ENCODE results near the gene DTNA. TPM values are rescaled to one million over a fixed set of nuclear protein-coding genes. Genes with fewer than 3 reads are reported as not detected.
"Not testable (repeated sequence)": the region's sequence is repeated elsewhere in the genome, so short reads cannot be mapped to it uniquely, and the experiment has no call there.

The DTNA gene
- total RNA-seq, 5 donors from 2014 or later (not counting 1 experiment from before 2014, with no cell fraction given) = 0.18 TPM; not detected in 4

DNA sequence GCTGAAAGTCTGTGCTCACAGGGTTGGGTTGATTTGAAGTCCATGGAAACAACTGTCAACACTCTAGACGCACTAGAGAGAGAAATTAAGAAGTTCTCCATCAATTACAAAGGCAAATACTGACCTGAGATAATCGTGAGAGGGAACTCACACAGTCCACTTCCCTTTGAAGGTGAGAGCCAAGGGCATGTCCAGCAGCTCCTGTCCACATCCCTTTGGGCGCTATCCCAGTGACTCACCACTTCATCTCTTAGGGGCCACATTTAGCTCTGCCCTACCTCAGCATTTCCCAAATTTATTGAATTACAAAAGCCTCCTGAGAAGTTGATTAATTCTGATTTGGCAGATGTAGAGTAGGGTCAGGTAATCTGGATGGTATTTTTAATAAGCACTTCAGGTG is 182.3 kb downstream of the DTNA start:
- H3K9me3 ChIP-seq = no peaks in the 10 kb centered on the region
- H3K36me3 ChIP-seq (ENCODE audit: control insufficient read depth in 2 of 2, extremely low read depth in 1 of 2, insufficient read depth in 1 of 2, low read length in 1 of 2) = no peaks in the 10 kb centered on the region
- CTCF ChIA-PET = interaction anchor here in 1 of 2 donors (0.6 kb wide), 1 partner anchor 11 kb away, joined by 7 read pairs; no protein-coding TSS in a partner anchor
- no peaks in the 10 kb centered on the region for H3K4me1 ChIP-seq (ENCODE audit: control insufficient read depth in 1 of 2, extremely low read depth in 1 of 2, insufficient read depth in 2 of 2, low read length in 2 of 2)
- no peak overlapping the region for H3K27ac ChIP-seq (ENCODE audit: low read length)
- Mint-ChIP-seq H3K4me3 (no peak overlapping the region), H3K9me3 (peaks cover 0 to 6% (median 3%) of the 10 kb centered on the region in 3 donors), H3K4me1 (no peaks in the 10 kb centered on the region), H3K36me3 (no peaks in the 10 kb centered on the region), H3K27me3 (peaks cover 14 to 36% of the 10 kb centered on the region in 2 donors), H3K27ac (no peak overlapping the region)
- no peak overlapping the region for H3K4me3 ChIP-seq (ENCODE audit: control insufficient read depth in 1 of 2, extremely low read depth in 1 of 2, low read length in 1 of 2)
- H3K27me3 ChIP-seq (replicated peaks in 1 of 2; ENCODE audit: control insufficient read depth in 2 of 2, extremely low read depth in 1 of 2, insufficient read depth in 2 of 2, low read length in 1 of 2) = no peaks in the 10 kb centered on the region
- DNase-seq (no peak), ATAC-seq (replicated peaks in 1 of 4) (no peak)
- 80% methylated on average over 1 of the region's 3 CpGs for WGBS (ENCODE audit: insufficient coverage)
- POLR2A ChIA-PET = no interaction called here

DNA sequence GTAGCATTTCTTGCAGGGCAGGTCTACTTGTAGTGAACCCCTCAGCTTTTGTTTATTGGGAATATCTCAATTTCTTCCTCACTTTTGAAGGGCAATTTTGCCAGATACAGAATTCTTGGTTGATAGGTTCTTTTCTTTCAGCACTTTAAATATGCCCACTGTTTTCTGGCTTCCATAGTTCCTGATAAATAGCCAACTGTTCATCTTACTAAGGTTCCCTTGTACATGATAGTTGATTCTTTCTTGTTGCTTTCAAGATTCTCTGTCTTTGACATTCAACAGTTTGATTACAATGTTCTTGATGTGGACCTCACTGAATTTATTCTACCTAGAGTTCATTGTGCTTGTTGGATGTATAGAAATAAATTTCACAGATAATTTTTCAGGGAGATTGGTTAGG is 183.1 kb downstream of the DTNA start:
- Mint-ChIP-seq H3K27ac (no peak overlapping the region), H3K9me3 (peaks cover 0 to 6% (median 3%) of the 10 kb centered on the region in 3 donors), H3K36me3 (no peaks in the 10 kb centered on the region), H3K4me3 (no peak overlapping the region), H3K27me3 (peaks cover 13 to 36% of the 10 kb centered on the region in 2 donors), H3K4me1 (no peaks in the 10 kb centered on the region)
- Histone ChIP-seq H3K27me3 (replicated peaks in 1 of 2; ENCODE audit: control insufficient read depth in 2 of 2, extremely low read depth in 1 of 2, insufficient read depth in 2 of 2, low read length in 1 of 2) (no peaks in the 10 kb centered on the region), H3K36me3 (ENCODE audit: control insufficient read depth in 2 of 2, extremely low read depth in 1 of 2, insufficient read depth in 1 of 2, low read length in 1 of 2) (no peaks in the 10 kb centered on the region), H3K4me3 (ENCODE audit: control insufficient read depth in 1 of 2, extremely low read depth in 1 of 2, low read length in 1 of 2) (no peak overlapping the region), H3K4me1 (ENCODE audit: control insufficient read depth in 1 of 2, extremely low read depth in 1 of 2, insufficient read depth in 2 of 2, low read length in 2 of 2) (no peaks in the 10 kb centered on the region), H3K9me3 (no peaks in the 10 kb centered on the region), H3K27ac (ENCODE audit: low read length) (no peak overlapping the region)
- ATAC-seq (replicated peaks in 1 of 4) (no peak), DNase-seq (no peak)
- ChIA-PET CTCF (no interaction called here), POLR2A (no interaction called here)

- no peaks in the 10 kb centered on the region for H3K27me3 Mint-ChIP-seq
- H3K27ac Mint-ChIP-seq = no peak overlapping the region
- Histone ChIP-seq H3K27ac (ENCODE audit: low read length) (no peak overlapping the region), H3K4me3 (ENCODE audit: control insufficient read depth in 1 of 2, extremely low read depth in 1 of 2, low read length in 1 of 2) (no peak overlapping the region), H3K4me1 (ENCODE audit: control insufficient read depth in 1 of 2, extremely low read depth in 1 of 2, insufficient read depth in 2 of 2, low read length in 2 of 2) (no peaks in the 10 kb centered on the region), H3K27me3 (replicated peaks in 1 of 2; ENCODE audit: control insufficient read depth in 2 of 2, extremely low read depth in 1 of 2, insufficient read depth in 2 of 2, low read length in 1 of 2) (no peaks in the 10 kb centered on the region), H3K9me3 (no peaks in the 10 kb centered on the region), H3K36me3 (ENCODE audit: control insufficient read depth in 2 of 2, extremely low read depth in 1 of 2, insufficient read depth in 1 of 2, low read length in 1 of 2) (no peaks in the 10 kb centered on the region)
- no peak overlapping the region for H3K4me3 Mint-ChIP-seq
- ChIA-PET POLR2A (no interaction called here), CTCF (no interaction called here)
- H3K4me1 Mint-ChIP-seq = no peaks in the 10 kb centered on the region
- no peak for ATAC-seq (replicated peaks in 1 of 4)
- DNase-seq = no peak
- no peaks in the 10 kb centered on the region for H3K36me3 Mint-ChIP-seq
- H3K9me3 Mint-ChIP-seq = no peaks in the 10 kb centered on the region
Measured at GRCh38 chr18:34901299-34901698, 191.2 kb downstream of the DTNA start.

- no peaks in the 10 kb centered on the region for H3K9me3 ChIP-seq
- ATAC-seq (replicated peaks in 1 of 4) (no peak), DNase-seq (no peak)
- no peak overlapping the region for H3K4me3 Mint-ChIP-seq
- H3K27me3 ChIP-seq (replicated peaks in 1 of 2; ENCODE audit: control insufficient read depth in 2 of 2, extremely low read depth in 1 of 2, insufficient read depth in 2 of 2, low read length in 1 of 2) = no peaks in the 10 kb centered on the region
- H3K27me3 Mint-ChIP-seq = peaks cover 4% of the 10 kb centered on the region in 2 donors
- H3K4me3 ChIP-seq (ENCODE audit: control insufficient read depth in 1 of 2, extremely low read depth in 1 of 2, low read length in 1 of 2) = no peak overlapping the region
- H3K9me3 Mint-ChIP-seq = peaks cover 3 to 6% (median 4%) of the 10 kb centered on the region in 3 donors
- H3K36me3 Mint-ChIP-seq = no peaks in the 10 kb centered on the region
- no CpG with 5 or more reads among the region's 3 CpGs for WGBS (ENCODE audit: insufficient coverage)
- H3K27ac ChIP-seq (ENCODE audit: low read length) = no peak overlapping the region
- no peaks in the 10 kb centered on the region for H3K4me1 ChIP-seq (ENCODE audit: control insufficient read depth in 1 of 2, extremely low read depth in 1 of 2, insufficient read depth in 2 of 2, low read length in 2 of 2)
- H3K36me3 ChIP-seq (ENCODE audit: control insufficient read depth in 2 of 2, extremely low read depth in 1 of 2, insufficient read depth in 1 of 2, low read length in 1 of 2) = no peaks in the 10 kb centered on the region
- no peak overlapping the region for H3K27ac Mint-ChIP-seq
- ChIA-PET CTCF (no interaction called here), POLR2A (no interaction called here)
- no peaks in the 10 kb centered on the region for H3K4me1 Mint-ChIP-seq
Measured at GRCh38 chr18:34904994-34905393, 194.9 kb downstream of the DTNA start.

- H3K27me3 Mint-ChIP-seq; H3K4me1 ChIP-seq (ENCODE audit: control insufficient read depth in 1 of 2, extremely low read depth in 1 of 2, insufficient read depth in 2 of 2, low read length in 2 of 2); ATAC-seq (replicated peaks in 1 of 4); H3K36me3 ChIP-seq (ENCODE audit: control insufficient read depth in 2 of 2, extremely low read depth in 1 of 2, insufficient read depth in 1 of 2, low read length in 1 of 2); H3K4me1 Mint-ChIP-seq; H3K9me3 ChIP-seq; H3K36me3 Mint-ChIP-seq; H3K9me3 Mint-ChIP-seq; H3K27ac ChIP-seq (ENCODE audit: low read length); DNase-seq; H3K4me3 ChIP-seq (ENCODE audit: control insufficient read depth in 1 of 2, extremely low read depth in 1 of 2, low read length in 1 of 2); H3K4me3 Mint-ChIP-seq; H3K27ac Mint-ChIP-seq; H3K27me3 ChIP-seq (replicated peaks in 1 of 2; ENCODE audit: control insufficient read depth in 2 of 2, extremely low read depth in 1 of 2, insufficient read depth in 2 of 2, low read length in 1 of 2); CTCF ChIA-PET; POLR2A ChIA-PET: not testable (repeated sequence)
- WGBS (ENCODE audit: insufficient coverage) = no CpG with 5 or more reads among the region's 1 CpG
Measured at GRCh38 chr18:34906985-34907384, 196.9 kb downstream of the DTNA start.

- whole genome bisulfite sequencing (ENCODE audit: insufficient coverage) = no CpG with 5 or more reads among the region's 4 CpGs
- H3K36me3 Mint-ChIP-seq = no peaks in the 10 kb centered on the region
- Histone ChIP-seq H3K27me3 (replicated peaks in 1 of 2; ENCODE audit: control insufficient read depth in 2 of 2, extremely low read depth in 1 of 2, insufficient read depth in 2 of 2, low read length in 1 of 2) (no peaks in the 10 kb centered on the region), H3K4me1 (ENCODE audit: control insufficient read depth in 1 of 2, extremely low read depth in 1 of 2, insufficient read depth in 2 of 2, low read length in 2 of 2) (no peaks in the 10 kb centered on the region), H3K36me3 (ENCODE audit: control insufficient read depth in 2 of 2, extremely low read depth in 1 of 2, insufficient read depth in 1 of 2, low read length in 1 of 2) (no peaks in the 10 kb centered on the region), H3K27ac (ENCODE audit: low read length) (no peak overlapping the region), H3K4me3 (ENCODE audit: control insufficient read depth in 1 of 2, extremely low read depth in 1 of 2, low read length in 1 of 2) (no peak overlapping the region), H3K9me3 (no peaks in the 10 kb centered on the region)
- peaks cover 3 to 6% (median 4%) of the 10 kb centered on the region in 3 donors for H3K9me3 Mint-ChIP-seq
- H3K27ac Mint-ChIP-seq = no peak overlapping the region
- ATAC-seq (replicated peaks in 1 of 4) (no peak), DNase-seq (no peak)
- H3K27me3 Mint-ChIP-seq = peaks cover 4 to 6% of the 10 kb centered on the region in 2 donors
- CTCF ChIA-PET = interaction anchor here in 1 of 2 donors (0.5 kb wide), 1 partner anchor 258 kb away, joined by 3 read pairs; no protein-coding TSS in a partner anchor
- H3K4me1 Mint-ChIP-seq = no peaks in the 10 kb centered on the region
- POLR2A ChIA-PET = no interaction called here
- no peak overlapping the region for H3K4me3 Mint-ChIP-seq
Measured at GRCh38 chr18:34909637-34910364, 199.7 kb downstream of the DTNA start.

GRCh38 chr18:34911081-34911480 is 201.0 kb downstream of the DTNA start:
- H3K36me3 ChIP-seq (ENCODE audit: control insufficient read depth in 2 of 2, extremely low read depth in 1 of 2, insufficient read depth in 1 of 2, low read length in 1 of 2) = no peaks in the 10 kb centered on the region
- no peak for DNase-seq
- no peaks in the 10 kb centered on the region for H3K4me1 ChIP-seq (ENCODE audit: control insufficient read depth in 1 of 2, extremely low read depth in 1 of 2, insufficient read depth in 2 of 2, low read length in 2 of 2)
- H3K27me3 Mint-ChIP-seq = peaks cover 4 to 6% of the 10 kb centered on the region in 2 donors
- ChIA-PET CTCF (no interaction called here), POLR2A (no interaction called here)
- H3K9me3 Mint-ChIP-seq = peaks cover 3 to 6% (median 4%) of the 10 kb centered on the region in 3 donors
- no peaks in the 10 kb centered on the region for H3K9me3 ChIP-seq
- H3K4me3 Mint-ChIP-seq = no peak overlapping the region
- no CpG with 5 or more reads among the region's 2 CpGs for WGBS (ENCODE audit: insufficient coverage)
- no peaks in the 10 kb centered on the region for H3K36me3 Mint-ChIP-seq
- H3K27ac Mint-ChIP-seq = no peak overlapping the region
- no peak overlapping the region for H3K4me3 ChIP-seq (ENCODE audit: control insufficient read depth in 1 of 2, extremely low read depth in 1 of 2, low read length in 1 of 2)
- H3K27ac ChIP-seq (ENCODE audit: low read length) = no peak overlapping the region
- no peaks in the 10 kb centered on the region for H3K4me1 Mint-ChIP-seq
- H3K27me3 ChIP-seq (replicated peaks in 1 of 2; ENCODE audit: control insufficient read depth in 2 of 2, extremely low read depth in 1 of 2, insufficient read depth in 2 of 2, low read length in 1 of 2) = no peaks in the 10 kb centered on the region
- ATAC-seq (replicated peaks in 1 of 4) = no peak

Data from T-cell (primary cell).